SHP77 treated with DMSO at 0.1 percent for 48 hours (cell line): ENCODE data around the gene CPLX1.

Source experiments
- DNase-seq: peaks from one replicate; lab custom pipeline; 2025; lab: John Stamatoyannopoulos, UW

Gene CPLX1

GRCh38 chr4:825971-826330, at the start of gene CPLX1:
Gene CPLX1 (minus strand): TSS chr4:826129. CDS start chr4:824522, 1,607 bp downstream.
- no peak for DNase-seq

GRCh38 chr4:874971-875817, 49.3 kb upstream of the CPLX1 start:
- DNase-seq, result no peak

GRCh38 chr4:874056-874455, 48.1 kb upstream of the CPLX1 start:
- DNase-seq, result no peak

GRCh38 chr4:872241-872981, 46.5 kb upstream of the CPLX1 start:
- DNase-seq, result no peak

- DNase-seq, result no peak
Observed at GRCh38 chr4:871484-871883, 45.6 kb upstream of the CPLX1 start.

GRCh38 chr4:870951-871350, 45.0 kb upstream of the CPLX1 start:
- DNase-seq, result no peak

GRCh38 chr4:869776-870175, 43.8 kb upstream of the CPLX1 start:
- DNase-seq, result no peak

GRCh38 chr4:868421-868820, 42.5 kb upstream of the CPLX1 start:
- no peak for DNase-seq

GRCh38 chr4:867526-868250, 41.8 kb upstream of the CPLX1 start:
- DNase-seq, result no peak

GRCh38 chr4:866761-867390, 40.9 kb upstream of the CPLX1 start:
- DNase-seq, result no peak

- DNase-seq, result no peak
Observed at GRCh38 chr4:866068-866760, 40.3 kb upstream of the CPLX1 start.

GRCh38 chr4:865572-865971, 39.6 kb upstream of the CPLX1 start:
- no peak for DNase-seq

- no peak for DNase-seq
Observed at GRCh38 chr4:865121-865465, 39.2 kb upstream of the CPLX1 start.

- DNase-seq, result no peak
Observed at GRCh38 chr4:864456-865120, 38.7 kb upstream of the CPLX1 start.

- DNase-seq, result no peak
Observed at GRCh38 chr4:860561-860960, 34.6 kb upstream of the CPLX1 start.

GRCh38 chr4:859496-859895, 33.6 kb upstream of the CPLX1 start:
- no peak for DNase-seq

GRCh38 chr4:858831-859451, 33.0 kb upstream of the CPLX1 start:
- no peak for DNase-seq

- DNase-seq, result no peak
Observed at GRCh38 chr4:858041-858481, 32.1 kb upstream of the CPLX1 start.

GRCh38 chr4:857461-857860, 31.5 kb upstream of the CPLX1 start:
- DNase-seq, result no peak

- no peak for DNase-seq
Observed at GRCh38 chr4:856225-856901, 30.4 kb upstream of the CPLX1 start.
